Activated CD8-positive, alpha-beta memory T cell treated with anti-CD3 and anti-CD28 coated beads for 48 hours (primary cell): ENCODE results near the gene CDH23.

Experiments
- DNase-seq, 3 experiments: peaks; one replicate each; pipeline ENCODE4 v3.0.0-alpha.2; 2020; ENCODE audit warnings: low read depth in 2 of 3, low spot score in 2 of 3

Gene CDH23

DNA sequence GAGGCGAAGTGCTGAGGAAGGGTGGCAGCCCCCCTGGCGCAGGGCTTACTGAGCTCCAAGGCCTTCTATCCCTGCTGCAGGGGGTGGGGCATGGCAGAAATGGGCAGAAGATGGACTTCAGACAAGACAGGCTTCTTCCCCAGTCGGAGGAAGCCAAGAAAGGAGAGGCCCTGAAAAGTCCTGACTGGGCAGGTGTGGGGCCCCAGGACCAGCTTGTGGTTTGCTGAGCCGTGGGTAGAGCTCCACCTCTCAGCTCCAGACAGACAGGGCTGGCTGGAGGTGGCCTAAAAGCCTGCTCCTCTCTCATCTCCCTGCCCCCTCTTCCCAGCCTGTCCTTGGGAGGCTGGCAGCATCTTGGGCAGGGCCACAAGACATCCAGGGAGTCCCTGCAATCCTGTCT lies 255.2 kb downstream of the CDH23 start:
- no peak for DNase-seq

DNA sequence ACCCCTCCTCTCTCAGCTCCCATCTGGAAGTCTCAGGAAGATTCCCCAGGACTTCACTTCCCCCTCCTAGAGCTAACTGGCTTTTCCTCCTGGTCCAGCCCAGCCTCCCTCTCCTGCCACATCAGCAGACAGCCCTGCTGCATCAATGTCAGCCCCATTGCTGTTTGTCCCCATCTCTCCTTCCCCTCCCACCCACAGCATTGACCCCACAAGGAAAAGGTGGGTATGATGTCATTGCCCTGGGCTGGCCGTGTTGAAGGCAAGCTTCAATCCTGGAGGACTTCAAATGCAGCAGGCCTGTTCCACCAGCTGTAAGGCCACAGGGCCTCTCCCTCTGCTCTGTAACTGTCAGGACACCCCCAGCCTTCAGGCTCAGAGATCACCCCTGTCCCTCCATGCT lies 256.3 kb downstream of the CDH23 start:
- no peak for DNase-seq

DNA sequence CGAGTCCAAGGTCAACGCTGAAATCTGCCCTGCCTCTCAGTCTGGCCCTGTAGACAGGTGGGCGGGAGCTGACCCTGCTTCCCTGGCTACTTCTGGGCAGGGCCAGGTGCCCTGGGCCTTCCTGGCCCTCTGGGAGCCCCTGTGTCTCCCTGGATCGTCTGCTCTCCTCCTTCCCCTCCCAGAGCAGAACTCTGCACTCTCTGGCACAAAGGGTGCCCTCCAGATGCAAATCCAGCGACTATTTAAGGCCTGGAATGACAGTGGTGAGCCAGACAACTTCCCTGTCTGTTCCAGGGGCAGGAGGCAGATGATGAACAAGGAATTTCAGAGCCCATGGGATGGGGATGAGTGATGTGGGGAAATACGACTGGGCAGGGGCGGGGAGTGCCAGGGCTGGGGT lies 259.5 kb downstream of the CDH23 start:
- no peak for DNase-seq

GRCh38 chr10:71657604-71658466 lies 261.1 kb downstream of the CDH23 start:
- DNase-seq: no peak

- no peak for DNase-seq
Measured at GRCh38 chr10:71658467-71658745, 261.7 kb downstream of the CDH23 start.

DNA sequence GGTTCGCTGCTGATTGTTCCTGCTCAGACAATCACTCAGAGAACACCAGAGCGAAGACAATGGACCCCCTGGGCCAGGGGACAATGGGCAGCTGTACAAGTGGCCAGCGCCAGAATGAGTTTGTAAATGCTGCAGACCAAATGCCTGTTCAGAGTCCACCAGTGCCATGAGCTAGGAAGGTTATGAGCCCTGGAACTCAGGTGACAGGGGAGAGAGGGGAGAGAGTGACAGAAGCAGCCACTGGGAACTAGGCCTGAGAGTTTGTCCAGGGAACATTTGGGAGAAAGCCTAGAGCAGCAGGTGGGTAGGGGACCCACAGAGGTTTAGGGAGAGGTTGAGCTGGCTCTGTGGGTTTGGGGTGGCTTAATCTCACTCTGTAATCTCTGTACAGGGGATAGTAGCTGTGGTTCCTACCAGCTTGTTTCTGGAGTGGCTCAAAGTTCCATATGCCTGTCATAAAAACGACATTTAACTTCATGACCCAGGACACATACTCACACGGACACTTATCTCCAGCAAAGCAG lies 262.5 kb downstream of the CDH23 start:
- no peak for DNase-seq

GRCh38 chr10:71659737-71660136 lies 263.0 kb downstream of the CDH23 start:
- no peak for DNase-seq

- no peak for DNase-seq
Measured at GRCh38 chr10:71660313-71660712, 263.6 kb downstream of the CDH23 start.

- no peak for DNase-seq
Measured at GRCh38 chr10:71661060-71661622, 264.4 kb downstream of the CDH23 start.

- no peak for DNase-seq
Measured at GRCh38 chr10:71661779-71662336, 265.1 kb downstream of the CDH23 start.

DNA sequence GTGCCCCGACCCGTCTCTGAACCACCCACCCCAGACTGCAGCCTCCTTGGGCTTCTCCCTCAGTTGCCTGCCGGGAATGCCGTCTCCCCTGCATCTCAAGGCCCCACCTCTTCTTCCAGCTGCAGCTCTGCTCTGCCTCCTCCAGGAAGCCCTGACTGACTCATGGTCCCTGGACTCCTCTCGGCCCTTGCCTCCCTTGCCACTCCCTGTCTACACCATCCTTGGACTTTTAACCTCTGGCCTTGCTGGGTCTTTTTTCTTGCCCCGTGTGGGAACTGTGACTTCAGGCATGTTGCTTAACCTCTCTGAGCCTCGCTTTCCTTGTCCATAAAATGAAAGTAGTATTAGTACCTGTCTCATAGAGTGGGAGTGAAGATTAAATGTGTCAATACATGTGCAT lies 266.6 kb downstream of the CDH23 start:
- no peak for DNase-seq

DNA sequence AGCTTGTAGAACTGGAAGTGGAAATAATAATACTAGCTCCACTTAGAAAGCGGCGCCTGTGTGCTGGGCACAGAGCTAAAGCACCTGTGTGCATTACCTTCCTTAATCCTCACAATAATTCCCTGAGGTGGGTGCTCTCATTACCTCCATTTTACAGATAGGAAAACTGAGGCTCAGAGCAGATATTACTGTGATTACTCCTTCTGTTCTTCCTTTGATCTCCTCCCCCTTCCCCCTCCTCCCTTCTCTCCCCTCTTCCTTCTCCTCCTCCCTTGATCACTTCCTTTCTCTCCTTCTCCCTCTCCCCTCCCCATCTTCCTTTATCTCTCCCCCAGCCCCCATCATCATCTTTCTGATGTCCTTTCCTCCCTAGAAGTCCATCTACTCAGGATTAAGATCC lies 267.9 kb downstream of the CDH23 start:
- no peak for DNase-seq

GRCh38 chr10:71665456-71665855 lies 268.7 kb downstream of the CDH23 start:
- DNase-seq: no peak

GRCh38 chr10:71666639-71667386 lies 270.1 kb downstream of the CDH23 start:
- DNase-seq: no peak

DNA sequence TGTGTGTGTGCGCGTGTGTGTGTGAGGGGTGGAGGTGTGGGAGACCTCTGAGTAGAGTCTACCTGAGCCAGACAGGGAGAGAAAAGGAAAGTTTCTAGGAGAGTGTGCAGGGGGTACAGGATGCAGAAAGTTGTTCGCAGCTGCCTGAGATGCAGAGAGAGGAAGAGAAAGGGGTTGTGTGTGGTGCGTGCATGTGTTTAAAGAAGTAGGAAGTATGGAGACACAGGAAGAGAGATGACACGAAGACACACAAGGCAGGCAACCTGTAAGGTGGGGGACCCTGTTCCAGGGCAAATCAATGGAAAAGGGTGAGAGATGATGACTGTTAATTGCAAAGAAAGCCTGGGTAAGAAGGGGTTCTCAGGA lies 270.6 kb downstream of the CDH23 start:
- DNase-seq: no peak

DNA sequence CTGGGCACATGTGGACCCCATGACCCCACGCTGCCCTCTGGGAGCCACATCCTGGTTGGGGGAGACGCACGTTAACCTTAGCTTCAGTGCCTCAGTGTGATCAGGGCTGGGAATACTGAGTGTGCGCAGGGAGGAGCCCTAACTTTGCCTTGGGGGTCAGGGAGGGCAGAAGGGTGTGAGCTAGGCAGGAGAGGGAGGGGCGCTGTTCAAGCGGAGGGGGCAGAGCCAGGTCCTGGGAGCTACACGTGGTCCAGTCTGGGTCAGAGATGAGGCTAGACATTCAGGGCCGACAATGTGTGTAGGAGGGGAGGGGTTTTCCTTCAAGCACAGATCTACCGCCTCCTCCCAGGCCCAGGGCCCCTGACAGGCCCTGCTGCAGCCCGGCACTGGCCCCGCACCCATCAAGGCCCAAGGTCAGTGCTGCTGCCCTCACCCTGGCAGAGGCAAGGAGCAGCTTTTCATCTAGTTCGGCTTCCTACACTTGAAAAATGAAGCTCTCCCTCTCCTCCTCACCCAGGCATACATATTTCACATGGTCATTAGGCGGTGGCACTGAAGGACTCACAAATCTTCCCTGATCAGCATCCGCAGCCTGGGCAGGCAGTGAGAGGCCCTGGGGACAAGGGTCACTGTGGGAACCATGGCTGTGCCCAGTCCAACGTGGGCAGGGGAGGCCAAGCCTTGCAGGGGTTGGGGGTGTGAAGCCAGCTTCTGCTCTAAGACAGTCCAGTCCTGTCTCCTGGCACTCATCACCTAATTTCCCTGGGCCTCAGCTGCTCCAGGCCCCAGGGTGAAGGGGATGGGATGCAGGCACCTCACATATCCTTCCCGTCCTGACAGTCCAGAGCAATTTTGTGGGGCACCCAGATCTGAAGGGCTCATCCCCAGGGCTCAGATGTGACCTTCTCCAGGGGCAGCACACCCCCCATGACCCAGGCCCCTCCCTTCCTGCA lies 275.6 kb downstream of the CDH23 start:
- no peak for DNase-seq

DNA sequence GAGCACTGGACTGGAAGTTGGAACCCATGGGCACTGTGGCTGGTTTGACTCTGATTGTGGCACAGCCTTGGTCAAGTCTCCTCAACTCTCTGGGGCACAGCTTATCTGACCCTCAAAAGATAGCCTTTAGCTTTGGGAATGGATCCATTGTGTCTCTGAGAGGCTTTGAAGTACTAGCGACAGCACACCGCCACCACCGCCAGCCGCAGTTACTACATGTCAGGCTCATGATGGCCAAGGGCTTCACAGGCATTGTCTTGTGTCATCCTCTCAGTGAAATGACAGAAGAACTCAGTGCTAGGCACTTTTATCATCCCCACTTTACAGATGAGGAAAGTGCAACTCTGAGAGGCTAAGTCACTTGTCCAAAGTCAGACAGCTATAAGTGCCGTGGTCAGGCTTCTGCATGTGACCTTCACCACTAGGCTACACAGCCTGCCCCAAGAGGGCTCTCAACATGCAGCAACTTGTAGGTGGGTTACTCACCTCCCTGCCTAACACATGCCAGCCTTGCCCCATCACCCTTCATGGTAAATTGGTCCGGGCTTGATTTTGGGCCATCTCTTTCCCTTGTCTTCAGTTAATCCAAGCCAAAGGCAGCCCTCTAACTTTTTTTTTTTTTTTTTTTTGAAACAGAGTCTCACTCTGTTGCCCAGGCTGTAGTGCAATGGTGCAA lies 278.7 kb downstream of the CDH23 start:
- no peak for DNase-seq

DNA sequence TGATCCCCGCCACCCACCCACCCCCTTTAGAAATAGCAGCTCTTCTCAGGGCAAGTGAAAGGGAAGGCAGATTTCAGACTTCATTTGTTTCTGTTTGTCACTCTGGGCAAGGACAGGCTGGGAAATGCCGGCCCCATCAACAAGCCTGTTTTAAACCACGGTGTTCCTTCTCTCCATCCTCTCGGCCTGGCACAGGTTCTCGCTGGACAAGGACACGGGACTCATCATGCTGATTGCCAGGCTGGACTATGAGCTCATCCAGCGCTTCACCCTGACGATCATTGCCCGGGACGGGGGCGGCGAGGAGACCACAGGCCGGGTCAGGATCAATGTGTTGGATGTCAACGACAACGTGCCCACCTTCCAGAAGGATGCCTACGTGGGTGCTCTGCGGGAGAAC lies 280.5 kb downstream of the CDH23 start:
- no peak for DNase-seq

DNA sequence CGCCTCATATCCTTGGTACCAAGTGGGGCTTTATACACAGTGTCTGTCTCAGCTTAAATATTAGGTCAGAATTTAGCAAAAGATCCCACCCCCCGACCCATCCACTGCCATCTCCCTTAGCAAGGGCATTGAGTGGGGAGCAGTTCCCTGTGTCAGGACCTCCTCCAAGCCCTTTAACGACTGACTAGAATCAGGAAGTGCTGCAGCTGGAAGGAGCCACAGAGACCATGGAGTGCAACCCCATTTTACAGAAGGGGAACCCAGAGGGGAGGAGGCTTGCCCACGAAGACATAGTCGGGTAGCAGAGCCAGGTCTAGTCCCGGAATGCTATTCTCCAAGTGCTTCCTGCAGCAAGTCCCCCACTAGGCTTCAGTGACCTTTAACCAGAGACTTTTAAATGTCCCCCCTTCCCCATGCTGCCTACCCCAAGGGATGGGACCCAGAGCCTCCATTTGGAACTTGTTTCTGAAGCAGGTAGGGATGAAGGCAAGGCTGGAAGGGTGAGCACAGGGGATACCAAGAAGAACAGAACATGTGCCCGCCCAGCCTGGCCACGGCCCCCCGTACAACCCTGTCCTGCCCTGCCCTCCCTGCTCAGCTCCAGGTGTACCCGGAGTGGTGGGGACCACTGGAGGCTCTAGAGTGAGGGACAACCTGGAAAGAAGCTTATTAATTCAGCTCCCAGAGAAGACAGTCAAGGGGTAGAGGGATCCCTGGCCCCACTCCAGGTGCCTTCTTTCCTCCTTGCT lies 281.5 kb downstream of the CDH23 start:
- DNase-seq: no peak

GRCh38 chr10:71679425-71679824 lies 282.7 kb downstream of the CDH23 start:
- DNase-seq: no peak
